Hepatocyte (in vitro differentiated cells): Measurements from ENCODE around the gene GBA3.

Source experiments
- CTCF ChIP-seq: fragments of 200-600 bp; sonication (generic); IDR thresholded peaks from 2 replicates; pipeline ENCODE4 v1.5.1; 2016; ENCODE audit warnings: antibody characterized with exemption, mild to moderate bottlenecking; ENCODE audit not compliant: poor library complexity
- EZH2 ChIP-seq: fragments of 200-600 bp; sonication (generic); IDR thresholded peaks from 2 replicates; pipeline ENCODE4 v1.6.1; 2016; ENCODE audit warnings: antibody characterized with exemption, mild to moderate bottlenecking, borderline replicate concordance

- TF ChIP-seq EZH2 (no peak), CTCF (no peak)
Observed at GRCh38 chr4:22695029-22695428, 2.3 kb downstream of the GBA3 start.
